Heart right ventricle (tissue), 16 donors: ENCODE measurements around the gene DDX24. TPM values are rescaled to one million over a fixed set of nuclear protein-coding genes. Genes with fewer than 3 reads are reported as not detected.

Experiments used
- ATAC-seq, 8 donors: fragments of 200-7000 bp; cut with Tn5 transposase; one replicate each; pipeline ENCODE4 v1.9.1; 2020; ENCODE audit warnings: mild to moderate bottlenecking in 8 of 8, moderate library complexity in 8 of 8, moderate number of reproducible peaks in 1 of 8
- DNase-seq, 2 donors: peaks; one replicate each; pipeline ENCODE4 v3.0.0-alpha.2; 2020
- H3K27ac ChIP-seq, 10 donors: fragments of 200-600 bp; sonication (generic) in 2 of 10; one replicate each; pipeline versions ENCODE4 v1.5.0 to v1.8.0; 2020 to 2022; ENCODE audit warnings: mild to moderate bottlenecking in 3 of 10
- H3K27me3 ChIP-seq, 7 donors: fragments of 200-600 bp; one replicate each; pipeline ENCODE4 v1.8.0; 2021 to 2022; ENCODE audit warnings: mild to moderate bottlenecking in 2 of 7
- H3K36me3 ChIP-seq, 9 donors: fragments of 200-600 bp; sonication (generic) in 1 of 9; one replicate each; pipeline versions ENCODE4 v1.5.0 to v1.8.0; 2020 to 2022; ENCODE audit warnings: mild to moderate bottlenecking in 2 of 9
- H3K4me1 ChIP-seq, 9 donors: fragments of 200-600 bp; sonication (generic) in 1 of 9; one replicate each; pipeline versions ENCODE4 v1.5.0 to v1.8.0; 2020 to 2022; ENCODE audit warnings: mild to moderate bottlenecking in 4 of 9
- H3K4me3 ChIP-seq, 10 donors: fragments of 200-600 bp; sonication (generic) in 2 of 10; one replicate each; pipeline versions ENCODE4 v1.5.0 to v1.8.0; 2020 to 2022; ENCODE audit warnings: mild to moderate bottlenecking in 7 of 10, moderate library complexity in 2 of 10
- H3K9me3 ChIP-seq, 11 donors: fragments of 200-600 bp in 10 of 11; sonication (generic) in 2 of 11; one replicate each; pipeline versions ENCODE4 v1.5.0 to v1.8.0; 2013 to 2022; ENCODE audit warnings: mild to moderate bottlenecking in 2 of 11, control low read depth in 1 of 11, moderate library complexity in 1 of 11
- CTCF ChIP-seq, 9 donors: fragments of 200-600 bp; sonication (generic) in 2 of 9; IDR thresholded peaks; one replicate each; pipeline versions ENCODE4 v1.5.0 to v1.8.0; 2021 to 2022; ENCODE audit warnings: antibody characterized with exemption in 9 of 9, mild to moderate bottlenecking in 5 of 9, moderate library complexity in 1 of 9
- WGBS, 2 donors: extraction: QIAGEN DNeasy Blood & Tissue Kit; methylation state at CpG; one replicate each; pipeline ENCODE4 v1.1.7; 2013; ENCODE audit warnings: inconsistent platforms in 1 of 2; 5-methylcytosine and 5-hydroxymethylcytosine counted together
- intact Hi-C, 10 donors: fragments of 100-400 bp; cut with DNase I; formaldehyde crosslinking; loops; one replicate each; pipeline versions ENCODE4 v1.11.1 to v1.14.2; 2022
- polyA plus RNA-seq, 2 donors: library from polyadenylated mRNA; stranded (reverse); fragments of 200-250 nt; gene quantifications; one replicate each; pipeline ENCODE4 v1.2.3, GENCODE V29; 2013
- total RNA-seq, 10 donors: library from RNA; stranded (reverse); fragmentation: NEBNext Ultra II Directional in 3 of 10; extraction: Animal tissue kit (Norgen Biotek cat#: 25700) in 3 of 10; gene quantifications; one replicate each; pipeline versions ENCODE4 v1.2.1 to v1.2.4, GENCODE V29; 2021 to 2023
- donor health status: Arrhythmogenic right ventricular cardiomyopathy.
- donor health status: ischemic (EF 13 %, LVEDD 7.1; RV severe dilation, severe dysfunction).
- donor health status: healthy with polysubstance abuse.
- donor health status: DM: no; HTN: yes; CAD: no.
- donor health status: DM: no; HTN: no; CAD: no.
- donor health status: ischemic (EF 25% LVEDD 6.9; RV normal size, moderate dysfunction).
- donor health status: ischemic (EF 25% LVEDD 5.7; RV mildly dilated, moderate dysfunction).
- donor health status: healthy.
- donor health status: DM: yes; HTN: yes; CAD: no.
- donor health status: Ischemic cardiomyopathy.
- donor health status: ischemic (EF 35%, LVEDD 5.7; RV mildly dilated, moderate dysfunction).
- donor health status: nonischemic (EF 11% LVEDD 7.7; RV severe dilation, severe dysfunction).
- donor health status: DM: yes; HTN: yes; CAD: no.
- donor health status: PGD.
- donor health status: ischemic (EF 29% LVEDD 5.4; RV normal size, mild dysfunction).
- donor health status: nonischemic (EF 23%, LVEDD 6.1; RV moderate dilation, normal function).

DDX24 gene
- total and polyA plus RNA-seq, 12 donors, result 94.1 to 269 (median 234) TPM

GRCh38 chr14:94098326-94098992 lies 17.5 kb upstream of the DDX24 start:
- intact Hi-C loops, result loop anchor here in 1 of 10 donors (10.0 kb wide), 1 partner anchor 1876 kb away; no protein-coding TSS in a partner anchor
- H3K4me1 ChIP-seq, result peaks cover 0 to 7% (median 0%) of the 10 kb centered on the region in 9 donors
- H3K4me3 ChIP-seq, result no peak overlapping the region
- ATAC-seq, result no peak
- 66 to 67% methylated on average over 10 of the region's 10 CpGs for WGBS, 2 donors
- H3K9me3 ChIP-seq, result no peaks in the 10 kb centered on the region
- no peak for TF ChIP-seq CTCF (IDR thresholded peaks at IDR 0.05)
- no peaks in the 10 kb centered on the region for H3K27me3 ChIP-seq
- DNase-seq, result no peak
- H3K36me3 ChIP-seq, result peaks cover 0 to 18% (median 0%) of the 10 kb centered on the region in 9 donors
- H3K27ac ChIP-seq, result no peak overlapping the region

DNA sequence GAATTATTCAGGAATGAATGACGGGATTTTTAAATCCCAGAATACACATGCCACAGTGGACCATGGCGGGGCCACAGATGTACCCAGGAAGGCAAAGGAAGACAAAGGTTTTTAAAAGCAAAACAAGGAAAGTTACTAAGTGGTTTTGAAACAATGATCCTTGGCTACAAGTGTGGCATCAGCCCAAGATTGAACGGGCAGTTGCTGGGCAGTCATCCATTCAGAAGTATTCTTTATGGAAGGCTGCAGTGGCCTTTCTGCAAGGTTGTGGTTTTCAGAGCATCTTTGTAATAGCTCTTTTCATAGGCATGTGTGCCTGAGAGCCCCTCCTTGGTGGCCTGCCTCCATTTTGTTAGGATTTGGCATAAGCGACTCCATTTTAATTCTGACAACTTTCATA lies 16.1 kb upstream of the DDX24 start:
- Histone ChIP-seq H3K27me3 (no peaks in the 10 kb centered on the region), H3K9me3 (no peaks in the 10 kb centered on the region), H3K4me1 (peaks cover 0 to 7% (median 0%) of the 10 kb centered on the region in 9 donors), H3K4me3 (no peak overlapping the region), H3K36me3 (peaks cover 0 to 18% (median 0%) of the 10 kb centered on the region in 9 donors), H3K27ac (no peak overlapping the region)
- no peak for DNase-seq
- no peak for ATAC-seq
- intact Hi-C loops, result loop anchor here in 1 of 10 donors (10.0 kb wide), 1 partner anchor 1878 kb away; no protein-coding TSS in a partner anchor
- no peak for TF ChIP-seq CTCF (IDR thresholded peaks at IDR 0.05)
- WGBS, 2 donors, result 93 to 95% methylated on average over 4 of the region's 4 CpGs

DNA sequence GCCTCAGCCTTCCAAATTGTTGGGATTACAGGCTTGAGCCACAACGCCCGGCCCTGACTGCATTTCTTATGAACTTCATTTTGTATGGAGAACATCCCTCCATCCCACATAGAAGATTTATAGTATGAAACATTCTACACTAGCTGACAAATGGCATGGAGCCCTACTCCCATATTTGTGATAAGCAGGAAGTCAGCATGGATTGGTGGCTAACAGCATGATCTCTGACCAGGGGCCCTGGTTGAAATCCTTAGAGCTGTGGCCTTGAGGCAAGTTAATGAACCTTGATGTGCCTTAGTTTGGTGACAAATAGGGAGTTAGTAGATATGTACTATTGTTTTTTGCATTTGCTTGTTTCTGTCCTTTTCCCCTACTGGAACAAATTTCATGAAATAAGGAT lies 12.4 kb upstream of the DDX24 start:
- Histone ChIP-seq H3K9me3 (no peaks in the 10 kb centered on the region), H3K27me3 (no peaks in the 10 kb centered on the region), H3K4me3 (no peak overlapping the region), H3K4me1 (no peaks in the 10 kb centered on the region), H3K27ac (no peak overlapping the region), H3K36me3 (peaks cover 0 to 17% (median 0%) of the 10 kb centered on the region in 9 donors)
- ATAC-seq (no peak), DNase-seq (no peak)
- intact Hi-C loops, result loop anchor here in 1 of 10 donors (10.0 kb wide), 1 partner anchor 1881 kb away; no protein-coding TSS in a partner anchor
- WGBS, 2 donors, result 95 to 100% methylated on average over 2 of the region's 2 CpGs
- no peak for TF ChIP-seq CTCF (IDR thresholded peaks at IDR 0.05)

DNA sequence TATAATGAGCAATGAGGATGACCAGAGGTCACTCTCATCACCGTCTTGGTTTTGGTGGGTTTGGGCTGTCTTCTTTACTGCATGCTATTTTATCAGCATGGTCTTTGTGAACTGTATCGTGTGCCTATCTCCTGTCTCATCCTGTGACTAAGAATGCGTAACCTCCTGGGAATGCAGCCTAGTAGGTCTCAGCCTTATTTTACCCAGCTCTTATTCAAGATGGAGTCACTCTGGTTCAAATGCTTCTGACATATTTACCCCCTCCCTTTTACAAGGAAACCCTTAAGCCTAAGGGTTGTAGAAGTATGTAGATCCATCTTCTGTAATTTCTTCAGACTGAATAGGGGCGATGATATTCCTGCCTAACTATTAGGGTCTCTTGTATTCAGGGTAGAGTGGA lies 8.5 kb upstream of the DDX24 start:
- Histone ChIP-seq H3K27me3 (no peaks in the 10 kb centered on the region), H3K36me3 (no peaks in the 10 kb centered on the region)
- intact Hi-C loops, result no loop called here

More for the DNA sequence above, 8.5 kb upstream of the DDX24 start:
- no peak for TF ChIP-seq CTCF (IDR thresholded peaks at IDR 0.05)
- 91% methylated on average over 4 of the region's 4 CpGs for WGBS, 2 donors
- H3K27ac ChIP-seq, result no peak overlapping the region
- ATAC-seq (no peak), DNase-seq (no peak)
- no peaks in the 10 kb centered on the region for H3K9me3 ChIP-seq
- no peaks in the 10 kb centered on the region for H3K4me1 ChIP-seq
- H3K4me3 ChIP-seq, result no peak overlapping the region
